Hematopoietic multipotent progenitor cell treated with erythropoietin and hydrocortisone succinate and interleukin-3 and kit ligand, for 15 days (in vitro differentiated cells): Measurements from ENCODE around the gene TOMM40L.
A peak's percentile ranks its signal among the peaks of the same experiment; 100 is the strongest.
"Not testable (repeated sequence)": the region's sequence is repeated elsewhere in the genome, so short reads cannot be mapped to it uniquely, and the experiment has no call there.

Experiments used
- DNase-seq: peaks from one replicate; pipeline ENCODE4 v3.0.0-alpha.2; 2015; ENCODE audit warnings: low spot score

The TOMM40L gene

DNA sequence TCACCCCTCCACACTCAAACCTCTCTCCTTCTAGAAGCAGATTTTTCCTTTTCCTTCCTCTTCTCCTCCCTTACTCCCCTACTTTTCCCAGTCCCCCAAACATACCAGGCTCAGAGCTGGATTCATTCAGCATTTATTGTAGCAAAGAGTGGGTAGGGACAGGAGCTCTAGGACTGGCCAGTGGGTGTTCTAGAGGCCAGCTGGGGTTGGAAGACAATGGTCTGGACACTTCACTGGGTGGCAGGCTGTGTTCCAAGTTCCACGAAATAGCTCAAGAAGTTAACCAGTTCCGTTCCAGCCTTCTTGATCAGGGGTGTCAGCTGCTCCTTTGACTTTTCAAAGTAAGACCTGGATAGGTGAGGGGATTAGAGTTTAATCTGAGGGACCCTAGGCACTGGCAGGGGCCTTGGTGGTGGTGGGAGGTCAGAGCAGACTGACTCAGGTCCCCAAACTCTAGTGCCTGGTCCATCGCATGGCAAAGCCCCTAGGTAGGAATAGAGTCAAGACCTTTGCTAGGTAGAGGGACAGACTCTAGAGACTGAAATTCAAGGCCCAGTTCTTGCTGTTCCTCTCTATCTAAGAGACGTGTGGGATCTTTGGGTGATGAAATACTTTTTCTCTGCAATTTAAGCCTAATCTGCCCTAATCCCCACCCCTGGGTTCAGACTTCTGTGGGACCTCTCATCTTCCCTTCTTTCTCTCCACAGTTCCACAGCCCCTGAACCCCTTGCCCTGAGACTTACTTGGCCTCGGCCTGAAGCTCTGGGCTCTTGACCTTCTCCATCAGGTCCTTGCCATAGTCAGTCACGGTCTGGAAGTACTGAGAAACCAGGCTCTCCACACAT, 3.5 kb upstream of the TOMM40L start:
- DNase-seq: no peak

DNA sequence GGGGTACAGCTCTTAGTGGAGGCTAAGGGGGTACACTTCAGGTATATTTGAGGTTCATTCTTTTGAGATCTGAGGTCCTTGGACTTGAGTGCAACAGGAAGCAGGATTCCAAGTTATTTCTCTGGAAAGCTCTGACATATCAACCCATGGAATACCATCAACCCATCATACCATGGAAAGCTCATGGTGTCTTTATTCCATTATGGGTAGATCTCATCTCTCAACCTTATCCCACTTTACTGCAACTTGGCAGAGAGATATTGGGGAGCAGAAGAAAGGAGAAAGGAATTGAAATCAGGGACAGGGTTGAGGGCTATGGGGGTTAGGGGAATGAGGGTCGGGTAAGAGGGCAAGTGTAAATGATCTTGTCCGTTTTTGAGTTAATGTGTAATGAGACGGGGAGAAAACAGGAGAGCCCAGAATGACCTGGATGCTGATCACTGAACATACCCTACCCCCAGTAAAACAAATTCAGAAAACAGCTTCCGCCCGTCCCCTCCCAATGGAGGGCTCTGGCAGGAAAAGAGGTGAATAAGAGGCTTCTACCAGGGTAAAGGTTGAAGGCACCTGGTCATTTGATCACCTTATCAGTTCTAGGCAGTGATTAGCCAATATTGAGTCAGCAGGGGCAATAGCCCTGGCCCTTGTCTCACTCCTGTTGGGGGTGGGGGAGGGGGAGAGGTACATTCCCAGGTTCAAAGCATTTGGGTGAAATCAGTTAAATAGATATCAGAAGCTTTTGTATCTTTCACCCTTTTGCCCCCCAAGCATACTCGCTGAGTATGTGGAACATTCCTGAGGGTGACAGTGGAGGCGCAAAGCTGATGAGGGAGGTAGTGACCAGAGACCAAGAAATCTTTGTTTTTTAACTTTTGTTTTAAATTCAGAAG, 1.8 kb upstream of the TOMM40L start:
- no peak for DNase-seq

GRCh38 chr1:161224695-161225087, 1.2 kb upstream of the TOMM40L start:
- DNase-seq: not testable (repeated sequence)

- no peak for DNase-seq
Observed at GRCh38 chr1:161225178-161225533, 704 bp upstream of the TOMM40L start.

DNA sequence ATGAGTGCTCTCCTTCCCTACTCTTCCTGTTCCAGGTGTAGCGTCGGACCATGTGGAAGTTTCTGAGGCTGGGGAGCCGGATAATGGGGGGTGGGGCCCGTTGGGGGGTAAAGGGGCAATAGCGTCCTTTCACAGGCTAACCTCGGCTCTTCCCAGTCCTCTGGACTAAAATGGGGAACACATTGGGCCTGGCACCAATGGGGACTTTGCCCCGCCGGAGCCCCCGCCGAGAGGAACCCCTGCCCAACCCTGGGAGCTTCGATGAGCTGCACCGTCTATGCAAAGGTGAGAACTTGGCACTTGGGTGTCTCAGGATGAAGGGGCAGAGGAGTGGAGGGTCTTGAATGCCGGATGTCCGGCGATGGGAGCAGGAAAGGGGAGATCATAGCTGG, 456 bp downstream of the TOMM40L start:
- no peak for DNase-seq

- DNase-seq: no peak
Observed at GRCh38 chr1:161226759-161227158, 899 bp downstream of the TOMM40L start.

DNA sequence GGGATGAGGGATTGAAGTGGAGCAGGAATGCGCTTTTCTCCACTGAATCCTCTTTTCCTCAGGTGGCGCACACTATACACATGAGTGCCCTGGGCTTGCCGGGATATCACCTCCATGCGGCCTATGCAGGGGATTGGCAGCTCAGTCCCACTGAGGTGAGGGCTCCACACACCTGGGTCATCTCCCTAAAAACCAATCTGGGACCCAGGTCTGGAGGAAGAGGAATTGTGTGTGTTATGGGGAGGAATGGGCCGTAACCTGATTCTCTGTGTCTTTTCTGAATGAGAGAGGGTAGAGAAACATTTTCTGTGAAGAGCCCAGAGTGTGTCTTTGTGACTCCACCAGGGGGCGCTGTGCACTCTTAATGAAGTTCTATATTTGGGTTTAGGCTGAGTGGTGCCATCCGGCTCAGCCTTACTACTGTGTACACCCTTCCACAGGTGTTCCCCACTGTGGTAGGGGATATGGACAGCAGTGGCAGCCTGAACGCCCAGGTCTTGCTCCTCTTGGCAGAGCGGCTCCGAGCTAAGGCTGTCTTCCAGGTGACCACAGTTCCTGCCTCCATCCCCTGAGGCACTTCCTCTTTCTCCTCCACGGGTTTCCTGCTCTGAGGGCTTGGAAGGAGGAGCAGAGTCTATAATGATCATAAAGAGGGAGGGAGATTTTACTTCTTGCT, 1.5 kb downstream of the TOMM40L start:
- peak; percentile 86 for DNase-seq

- no peak for DNase-seq
Observed at GRCh38 chr1:161228032-161228431, 2.2 kb downstream of the TOMM40L start.

DNA sequence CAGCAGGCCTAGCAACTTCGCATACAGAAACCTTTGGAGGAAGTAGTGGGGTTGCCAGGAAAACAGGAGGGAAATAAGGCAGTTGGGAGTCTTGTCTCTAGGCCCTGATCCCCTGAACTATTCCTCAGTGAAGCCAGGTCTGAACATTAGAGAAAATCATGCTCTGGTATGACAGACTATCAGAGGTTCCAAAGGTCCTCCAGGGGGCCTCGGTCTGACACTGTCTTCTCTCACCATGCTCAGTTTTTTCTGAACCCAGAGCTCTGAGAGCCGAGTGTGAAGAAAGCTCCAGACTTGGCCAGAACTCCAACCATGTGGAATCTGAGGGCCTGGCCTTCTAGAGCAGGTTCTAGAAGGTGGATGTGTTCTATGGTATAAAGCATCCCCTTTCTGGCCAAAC, 4.0 kb downstream of the TOMM40L start:
- DNase-seq: no peak

GRCh38 chr1:161230762-161231161, 4.9 kb downstream of the TOMM40L start:
- DNase-seq: no peak

- no peak for DNase-seq
Observed at GRCh38 chr1:161233102-161233501, 7.2 kb downstream of the TOMM40L start.

DNA sequence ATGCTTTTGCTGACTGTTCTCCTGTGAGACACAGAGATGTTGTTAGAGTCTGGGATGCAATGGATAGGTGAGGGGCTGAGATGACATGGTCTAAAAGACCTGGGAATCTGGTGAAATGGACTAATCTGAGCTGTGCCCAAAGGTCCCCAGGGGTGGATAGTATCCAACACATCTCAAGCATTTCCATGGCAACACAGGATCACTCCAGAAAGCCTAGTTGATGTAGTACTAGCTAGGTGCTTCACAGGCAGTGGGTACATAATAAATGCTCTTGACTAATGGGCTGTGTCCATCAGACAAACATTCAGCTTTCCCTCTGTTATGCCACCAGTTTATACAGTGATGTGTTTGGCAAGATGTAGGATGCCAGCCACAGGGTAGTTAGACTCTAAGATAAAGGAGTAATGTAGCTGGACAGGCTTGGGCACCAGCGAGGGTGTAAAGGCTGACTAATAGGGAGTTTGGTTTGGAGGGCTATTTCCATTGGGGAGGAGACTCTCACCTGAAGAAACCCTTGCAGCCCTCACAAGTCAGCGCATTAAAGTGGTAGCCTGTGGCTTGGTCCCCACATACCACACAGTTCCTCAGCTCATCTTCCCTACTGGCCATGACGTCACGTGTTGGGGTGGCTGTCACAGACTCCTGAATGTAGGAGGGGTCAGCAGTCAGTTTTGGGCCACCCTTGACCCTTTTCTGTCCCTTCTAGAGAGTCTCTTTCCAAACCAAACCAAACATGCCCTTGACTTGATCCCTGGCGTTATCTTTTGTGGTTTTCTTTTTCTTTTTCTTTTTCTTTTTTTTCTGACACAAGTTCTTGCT, 10.3 kb downstream of the TOMM40L start:
- DNase-seq: no peak

DNA sequence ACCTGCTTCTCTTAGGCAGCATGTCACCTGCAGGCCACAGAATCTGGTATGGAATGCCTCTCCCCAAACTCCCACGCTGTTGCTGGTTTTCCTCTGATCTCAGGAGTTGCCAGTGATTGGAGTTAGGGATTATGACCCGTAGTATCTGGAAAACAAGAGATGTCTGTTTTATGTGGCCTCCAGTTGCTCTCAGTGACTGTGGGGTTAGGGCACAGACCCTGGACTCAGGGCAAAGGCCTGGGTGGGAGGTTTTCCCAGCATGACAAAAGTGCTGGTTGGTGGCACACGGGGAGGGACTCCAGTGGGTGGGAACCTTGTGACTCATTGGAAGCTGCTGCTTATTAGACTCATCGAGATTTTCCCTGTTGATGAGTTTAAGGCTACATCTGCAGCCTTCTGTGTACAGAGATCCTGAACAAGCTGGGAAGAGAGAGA, 12.2 kb downstream of the TOMM40L start, which contains the start of gene NR1I3:
Gene NR1I3 (minus strand): TSS at position 165 of the 435 bp plus-strand sequence. CDS start 1,638 bp downstream, outside the sequence.
- no peak for DNase-seq

- no peak for DNase-seq
Observed at GRCh38 chr1:161241682-161242081, 15.8 kb downstream of the TOMM40L start.

DNA sequence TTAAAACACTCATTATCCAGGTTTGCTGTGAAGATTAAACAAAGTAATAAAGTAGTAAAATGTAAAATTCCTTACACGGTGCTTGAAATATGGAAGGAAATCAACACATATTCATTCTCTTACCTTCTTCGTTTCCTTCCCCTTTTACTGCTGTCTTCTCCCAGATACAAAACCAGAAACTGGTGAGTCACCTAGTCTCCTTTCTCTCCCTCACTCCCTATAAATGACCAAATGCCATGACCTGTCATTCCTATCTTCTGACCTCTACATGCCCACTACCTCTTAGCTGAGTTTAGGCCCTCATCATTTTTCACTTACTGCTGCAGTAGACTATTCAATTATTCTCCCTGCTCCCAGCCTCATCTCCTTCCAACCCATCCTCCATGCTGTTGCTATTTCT, 16.5 kb downstream of the TOMM40L start:
- no peak for DNase-seq

GRCh38 chr1:161244888-161245287, 19.0 kb downstream of the TOMM40L start:
- DNase-seq: no peak

GRCh38 chr1:161250100-161250499, 24.2 kb downstream of the TOMM40L start:
- DNase-seq: not testable (repeated sequence)

- DNase-seq: no peak
Observed at GRCh38 chr1:161250829-161251228, 25.0 kb downstream of the TOMM40L start.

GRCh38 chr1:161251579-161251978, 25.7 kb downstream of the TOMM40L start:
- DNase-seq: no peak

DNA sequence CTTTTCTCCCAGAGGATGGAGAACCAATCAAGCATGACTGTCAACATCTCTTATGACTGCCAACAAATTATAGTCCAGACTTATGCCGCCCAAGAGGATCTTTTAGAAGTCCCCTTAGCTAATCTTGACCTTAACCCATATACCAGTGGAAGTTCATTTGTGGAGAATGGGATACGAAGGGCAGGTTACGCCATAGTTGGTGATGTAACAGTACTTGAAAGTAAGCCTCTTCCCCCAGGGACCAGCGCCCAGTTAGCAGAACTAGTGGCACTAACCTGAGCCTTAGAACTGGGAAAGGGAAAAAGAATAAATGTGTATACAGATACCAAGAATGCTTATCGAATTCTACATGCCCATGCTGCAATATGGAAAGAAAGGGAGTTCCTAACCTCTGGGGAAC, 29.4 kb downstream of the TOMM40L start:
- not testable (repeated sequence) for DNase-seq

DNA sequence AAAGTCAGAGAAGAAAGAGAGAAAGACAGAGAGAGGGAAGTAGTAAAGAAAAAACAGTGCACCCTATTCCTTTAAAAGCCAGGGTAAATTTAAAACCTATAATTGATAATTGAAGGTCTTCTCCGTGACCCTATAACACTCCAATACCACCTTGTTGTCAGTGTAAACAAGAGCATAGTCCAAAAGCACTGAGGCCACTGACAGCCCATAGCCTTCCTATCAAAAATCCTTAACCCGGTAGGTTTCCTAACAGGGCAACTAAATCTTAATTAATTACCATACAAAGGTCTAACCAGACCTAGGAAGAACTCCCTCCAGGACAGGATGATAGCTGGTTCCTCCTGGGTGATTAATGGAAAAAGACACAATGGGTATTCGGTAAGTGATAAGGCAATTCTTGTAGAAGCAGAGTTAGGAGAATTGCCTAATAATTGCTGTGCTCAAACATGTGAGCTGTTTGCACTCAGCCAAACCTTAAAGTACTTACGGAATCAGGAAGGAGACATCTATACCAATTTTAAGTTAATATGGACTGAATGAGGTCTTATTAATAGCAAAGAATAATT, 30.2 kb downstream of the TOMM40L start:
- not testable (repeated sequence) for DNase-seq
